AG04449 (cell line): Measurements from ENCODE around the gene P2RY14.

ENCODE experiments used
- CTCF ChIA-PET: fragments of 350-600 bp; formaldehyde crosslinking; extraction: SDS; loops from one replicate; lab custom pipeline; 2021; ENCODE audit warnings: antibody characterized with exemption; lab: Yijun Ruan, JAX
- POLR2A ChIA-PET: fragments of 400-600, 350-600 bp; formaldehyde crosslinking; extraction: SDS; loops from one replicate; lab custom pipeline; 2020; ENCODE audit warnings: antibody characterized with exemption, inconsistent platforms; lab: Yijun Ruan, JAX
- DNase-seq: peaks from one replicate; pipeline ENCODE4 v3.0.0-alpha.2; 2010; ENCODE audit warnings: low read depth, low spot score
- H3K4me3 ChIP-seq: 2 replicates; pipeline ENCODE4 v1.5.1; 2011; ENCODE audit warnings: low read depth, mild to moderate bottlenecking, control low read depth, low read length
- TF ChIP-seq, protein P1 (sequence below): IDR thresholded peaks from one replicate; pipeline ENCODE4 v1.5.1; 2011; ENCODE audit warnings: mild to moderate bottlenecking, moderate library complexity, low read length, control low read depth, inconsistent platforms; ENCODE audit not compliant: insufficient read depth; ENCODE audit errors: missing control alignments

P2RY14 gene

DNA sequence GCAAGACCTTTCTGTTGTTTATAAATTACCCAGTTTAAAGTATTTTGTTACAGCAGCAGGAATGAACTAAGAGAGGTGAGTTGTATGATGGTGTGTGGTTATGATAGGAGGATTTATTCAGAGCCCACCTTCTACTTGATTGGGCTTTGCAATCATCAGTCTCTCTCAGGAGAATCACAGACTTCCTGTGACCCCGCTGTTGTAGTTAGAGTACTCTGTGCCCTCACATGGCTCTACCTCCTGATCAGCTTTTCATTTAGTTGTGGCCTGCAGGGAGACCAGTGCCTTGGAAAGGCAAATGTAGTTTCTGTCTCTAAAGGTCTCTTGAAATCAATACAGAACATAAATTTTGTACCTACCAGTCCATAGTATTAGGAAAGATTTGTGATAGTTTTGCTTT lies 7.6 kb upstream of the P2RY14 start:
- CTCF ChIA-PET = interaction anchor here (0.9 to 6.6 kb wide), 10 partner anchors 10 to 633 kb away, joined by 3 to 90 read pairs (median 6); no protein-coding TSS in a partner anchor
- no peak overlapping the region for H3K4me3 ChIP-seq
- POLR2A ChIA-PET = no interaction called here
- no peak for DNase-seq
- TF ChIP-seq, protein P1, sequence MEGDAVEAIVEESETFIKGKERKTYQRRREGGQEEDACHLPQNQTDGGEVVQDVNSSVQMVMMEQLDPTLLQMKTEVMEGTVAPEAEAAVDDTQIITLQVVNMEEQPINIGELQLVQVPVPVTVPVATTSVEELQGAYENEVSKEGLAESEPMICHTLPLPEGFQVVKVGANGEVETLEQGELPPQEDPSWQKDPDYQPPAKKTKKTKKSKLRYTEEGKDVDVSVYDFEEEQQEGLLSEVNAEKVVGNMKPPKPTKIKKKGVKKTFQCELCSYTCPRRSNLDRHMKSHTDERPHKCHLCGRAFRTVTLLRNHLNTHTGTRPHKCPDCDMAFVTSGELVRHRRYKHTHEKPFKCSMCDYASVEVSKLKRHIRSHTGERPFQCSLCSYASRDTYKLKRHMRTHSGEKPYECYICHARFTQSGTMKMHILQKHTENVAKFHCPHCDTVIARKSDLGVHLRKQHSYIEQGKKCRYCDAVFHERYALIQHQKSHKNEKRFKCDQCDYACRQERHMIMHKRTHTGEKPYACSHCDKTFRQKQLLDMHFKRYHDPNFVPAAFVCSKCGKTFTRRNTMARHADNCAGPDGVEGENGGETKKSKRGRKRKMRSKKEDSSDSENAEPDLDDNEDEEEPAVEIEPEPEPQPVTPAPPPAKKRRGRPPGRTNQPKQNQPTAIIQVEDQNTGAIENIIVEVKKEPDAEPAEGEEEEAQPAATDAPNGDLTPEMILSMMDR = no peak

DNA sequence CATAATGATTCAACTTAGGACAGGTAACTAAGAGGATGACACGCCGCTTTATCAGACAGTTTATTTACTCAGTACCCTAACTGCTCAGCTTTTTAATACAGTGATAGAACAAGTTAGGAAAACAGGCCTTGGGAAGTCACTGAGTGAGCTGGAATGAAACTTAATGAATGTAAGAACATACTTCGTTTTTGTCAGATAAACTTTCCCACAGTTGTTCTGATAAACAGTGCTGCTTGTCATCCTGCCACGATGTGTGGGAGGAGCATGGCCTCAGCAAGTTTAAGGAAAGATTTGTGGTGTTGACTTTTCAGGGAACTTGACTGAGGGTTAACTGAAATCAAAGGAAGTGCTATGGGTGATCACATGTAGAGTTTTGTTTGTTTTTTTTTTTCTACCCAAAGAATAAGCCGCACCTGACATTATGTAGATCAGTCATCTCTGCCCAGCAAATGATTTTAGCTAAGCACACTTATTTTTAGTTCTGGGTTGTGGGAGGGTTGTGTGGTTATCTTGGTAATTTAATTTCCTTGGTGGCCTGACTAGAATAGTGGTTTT lies 5.6 kb upstream of the P2RY14 start:
- ChIA-PET CTCF (interaction anchor here (0.8 to 6.6 kb wide), 9 partner anchors 22 to 555 kb away, joined by 3 to 90 read pairs (median 8); no protein-coding TSS in a partner anchor), POLR2A (no interaction called here)
- DNase-seq = no peak
- no peak overlapping the region for H3K4me3 ChIP-seq
- TF ChIP-seq, protein P1 = no peak

DNA sequence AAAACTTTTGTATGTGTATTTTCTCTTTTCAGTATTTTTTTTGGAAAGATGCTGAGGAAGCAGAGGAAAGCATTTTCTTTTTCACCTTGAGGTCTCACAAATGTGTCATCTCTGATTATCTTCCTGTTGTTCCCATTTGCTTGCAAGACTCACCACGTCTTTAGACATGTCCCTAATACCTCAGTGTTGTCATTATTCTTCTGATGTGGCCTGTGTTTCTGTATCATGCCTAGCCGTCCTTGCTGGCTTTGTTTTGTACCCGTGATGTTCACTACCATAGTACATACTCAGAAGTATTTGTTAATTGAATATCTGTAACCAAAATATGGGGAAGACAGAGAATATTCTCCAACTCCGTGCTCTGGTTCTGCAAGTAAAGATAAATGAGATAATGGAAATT lies 5.0 kb upstream of the P2RY14 start:
- CTCF ChIA-PET = interaction anchor here (1.1 to 9.6 kb wide), 10 partner anchors 9 to 127 kb away, joined by 4 to 310 read pairs (median 30); no protein-coding TSS in a partner anchor
- DNase-seq = no peak
- H3K4me3 ChIP-seq = no peak overlapping the region
- POLR2A ChIA-PET = no interaction called here
- TF ChIP-seq, protein P1 = no peak

DNA sequence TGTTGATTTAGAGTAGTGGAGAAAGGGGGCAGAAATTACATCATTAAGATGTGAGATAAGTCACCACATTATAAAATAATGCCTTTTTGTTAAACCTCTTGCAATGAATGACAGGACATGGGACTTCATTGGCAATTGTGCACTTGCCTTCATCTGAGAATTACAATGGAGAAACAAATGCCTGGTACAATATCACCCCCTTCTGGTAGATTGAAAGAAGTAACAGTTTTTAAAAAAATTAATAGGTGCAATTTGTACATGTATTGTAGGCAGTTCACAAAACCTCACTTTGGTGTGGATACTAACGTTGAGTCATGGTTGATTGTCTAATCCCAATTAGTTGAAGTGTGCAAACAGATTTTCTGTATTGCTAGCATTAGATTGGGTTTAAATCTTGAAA lies 4.6 kb upstream of the P2RY14 start:
- TF ChIP-seq, protein P1 = peak; percentile 35
- CTCF ChIA-PET = interaction anchor here (0.7 to 9.6 kb wide), 31 partner anchors 10 to 634 kb away, joined by 3 to 310 read pairs (median 4); no protein-coding TSS in a partner anchor
- DNase-seq = no peak

DNA sequence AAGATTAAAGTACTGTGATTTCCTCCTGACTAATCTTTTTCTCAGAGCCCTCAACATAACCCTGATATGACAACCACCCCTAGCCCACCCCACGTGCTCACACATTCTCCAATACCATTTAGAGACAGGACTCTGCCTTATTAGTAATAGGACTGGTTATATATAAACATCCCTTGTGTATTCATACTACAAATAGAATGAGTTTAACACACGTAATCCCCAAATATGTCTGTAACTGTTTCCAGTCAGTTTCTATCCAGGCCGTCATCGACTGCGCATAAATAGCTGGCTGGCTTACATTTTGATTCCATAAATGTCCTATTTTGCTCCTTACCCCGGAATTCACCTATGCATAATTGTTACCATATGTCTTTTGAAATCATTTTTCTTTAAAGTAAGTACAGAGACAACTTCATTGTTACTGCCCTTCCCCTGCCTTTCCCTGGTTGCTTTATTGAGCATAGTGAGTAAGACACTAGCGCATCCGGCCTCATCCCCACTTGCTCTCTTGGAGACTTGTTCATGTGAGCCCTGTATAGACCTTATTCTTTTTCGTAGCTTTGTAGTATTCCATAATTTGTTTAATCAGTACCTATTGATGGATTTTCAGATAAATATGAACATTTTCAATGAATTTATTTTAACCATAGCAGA lies 3.5 kb upstream of the P2RY14 start:
- H3K4me3 ChIP-seq = no peak overlapping the region
- ChIA-PET POLR2A (no interaction called here), CTCF (interaction anchor here (0.8 to 9.6 kb wide), 30 partner anchors 10 to 635 kb away, joined by 3 to 310 read pairs (median 4); no protein-coding TSS in a partner anchor)
- no peak for DNase-seq
- TF ChIP-seq, protein P1 = no peak

More for the DNA sequence above, 4.6 kb upstream of the P2RY14 start:
- POLR2A ChIA-PET = no interaction called here
- no peak overlapping the region for H3K4me3 ChIP-seq

DNA sequence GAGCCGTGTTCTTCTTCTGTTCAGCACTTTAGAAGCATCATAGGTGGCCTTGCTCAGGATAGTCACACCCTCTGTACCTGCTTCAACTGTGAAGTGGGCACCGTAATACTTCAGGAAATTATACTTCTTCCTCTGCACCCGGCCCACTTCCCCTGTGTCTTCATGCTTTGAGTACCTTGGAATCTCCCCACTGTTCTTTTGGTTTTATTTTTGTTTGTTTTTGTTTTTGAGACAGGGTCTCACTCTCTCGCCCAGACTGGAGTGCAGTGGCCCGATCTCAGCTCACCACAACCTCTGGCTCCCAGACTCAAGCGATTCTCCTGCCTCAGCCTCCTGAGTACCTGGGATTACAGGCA lies 1.7 kb downstream of the P2RY14 start:
- TF ChIP-seq, protein P1 = no peak
- POLR2A ChIA-PET = no interaction called here
- no peak overlapping the region for H3K4me3 ChIP-seq
- CTCF ChIA-PET = interaction anchor here (1.0 to 9.6 kb wide), 4 partner anchors 9 to 114 kb away, joined by 3 to 310 read pairs (median 97); no protein-coding TSS in a partner anchor
- no peak for DNase-seq
